ENCODE results near the gene CDC7.

DNA sequence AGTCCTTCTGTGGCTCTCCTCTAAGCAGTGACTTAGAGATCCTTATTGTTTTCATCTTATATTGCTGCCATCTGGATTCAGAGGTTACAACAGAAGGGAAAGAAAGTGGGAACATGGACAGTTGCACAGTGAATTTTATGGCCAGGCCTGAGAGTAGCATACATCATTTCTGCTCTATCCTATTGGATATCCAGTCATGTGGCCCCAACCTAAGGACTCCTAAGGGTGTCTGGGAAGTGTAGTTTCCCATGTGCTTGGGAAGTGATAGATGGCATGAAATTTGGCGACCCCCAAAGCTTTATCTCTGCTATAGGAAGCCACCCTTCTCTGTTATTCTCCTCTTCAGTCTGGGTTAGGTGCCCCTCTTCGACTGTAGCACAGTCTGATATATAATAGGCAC is 51.9 kb downstream of the CDC7 start:
- TF ChIP-seq, protein P1, sequence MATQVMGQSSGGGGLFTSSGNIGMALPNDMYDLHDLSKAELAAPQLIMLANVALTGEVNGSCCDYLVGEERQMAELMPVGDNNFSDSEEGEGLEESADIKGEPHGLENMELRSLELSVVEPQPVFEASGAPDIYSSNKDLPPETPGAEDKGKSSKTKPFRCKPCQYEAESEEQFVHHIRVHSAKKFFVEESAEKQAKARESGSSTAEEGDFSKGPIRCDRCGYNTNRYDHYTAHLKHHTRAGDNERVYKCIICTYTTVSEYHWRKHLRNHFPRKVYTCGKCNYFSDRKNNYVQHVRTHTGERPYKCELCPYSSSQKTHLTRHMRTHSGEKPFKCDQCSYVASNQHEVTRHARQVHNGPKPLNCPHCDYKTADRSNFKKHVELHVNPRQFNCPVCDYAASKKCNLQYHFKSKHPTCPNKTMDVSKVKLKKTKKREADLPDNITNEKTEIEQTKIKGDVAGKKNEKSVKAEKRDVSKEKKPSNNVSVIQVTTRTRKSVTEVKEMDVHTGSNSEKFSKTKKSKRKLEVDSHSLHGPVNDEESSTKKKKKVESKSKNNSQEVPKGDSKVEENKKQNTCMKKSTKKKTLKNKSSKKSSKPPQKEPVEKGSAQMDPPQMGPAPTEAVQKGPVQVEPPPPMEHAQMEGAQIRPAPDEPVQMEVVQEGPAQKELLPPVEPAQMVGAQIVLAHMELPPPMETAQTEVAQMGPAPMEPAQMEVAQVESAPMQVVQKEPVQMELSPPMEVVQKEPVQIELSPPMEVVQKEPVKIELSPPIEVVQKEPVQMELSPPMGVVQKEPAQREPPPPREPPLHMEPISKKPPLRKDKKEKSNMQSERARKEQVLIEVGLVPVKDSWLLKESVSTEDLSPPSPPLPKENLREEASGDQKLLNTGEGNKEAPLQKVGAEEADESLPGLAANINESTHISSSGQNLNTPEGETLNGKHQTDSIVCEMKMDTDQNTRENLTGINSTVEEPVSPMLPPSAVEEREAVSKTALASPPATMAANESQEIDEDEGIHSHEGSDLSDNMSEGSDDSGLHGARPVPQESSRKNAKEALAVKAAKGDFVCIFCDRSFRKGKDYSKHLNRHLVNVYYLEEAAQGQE (IDR thresholded peaks at IDR 0.05; ENCODE audit: borderline replicate concordance), result no peak
- TF ChIP-seq, protein P2, sequence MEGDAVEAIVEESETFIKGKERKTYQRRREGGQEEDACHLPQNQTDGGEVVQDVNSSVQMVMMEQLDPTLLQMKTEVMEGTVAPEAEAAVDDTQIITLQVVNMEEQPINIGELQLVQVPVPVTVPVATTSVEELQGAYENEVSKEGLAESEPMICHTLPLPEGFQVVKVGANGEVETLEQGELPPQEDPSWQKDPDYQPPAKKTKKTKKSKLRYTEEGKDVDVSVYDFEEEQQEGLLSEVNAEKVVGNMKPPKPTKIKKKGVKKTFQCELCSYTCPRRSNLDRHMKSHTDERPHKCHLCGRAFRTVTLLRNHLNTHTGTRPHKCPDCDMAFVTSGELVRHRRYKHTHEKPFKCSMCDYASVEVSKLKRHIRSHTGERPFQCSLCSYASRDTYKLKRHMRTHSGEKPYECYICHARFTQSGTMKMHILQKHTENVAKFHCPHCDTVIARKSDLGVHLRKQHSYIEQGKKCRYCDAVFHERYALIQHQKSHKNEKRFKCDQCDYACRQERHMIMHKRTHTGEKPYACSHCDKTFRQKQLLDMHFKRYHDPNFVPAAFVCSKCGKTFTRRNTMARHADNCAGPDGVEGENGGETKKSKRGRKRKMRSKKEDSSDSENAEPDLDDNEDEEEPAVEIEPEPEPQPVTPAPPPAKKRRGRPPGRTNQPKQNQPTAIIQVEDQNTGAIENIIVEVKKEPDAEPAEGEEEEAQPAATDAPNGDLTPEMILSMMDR (IDR thresholded peaks at IDR 0.05; ENCODE audit: poor library complexity, severe bottlenecking), result no peak
- no peak for TF ChIP-seq EP300 (conservative IDR thresholded peaks at IDR 0.05; ENCODE audit: poor library complexity, severe bottlenecking)

All from neural cell (in vitro differentiated cells).